Erythroblast (primary cell): ENCODE results near the gene PLPP3.

Source experiments
- GATA1 ChIP-seq: IDR thresholded peaks from 2 replicates; pipeline ENCODE4 v1.6.1; 2011; ENCODE audit warnings: low read depth, mild to moderate bottlenecking, control low read depth, low read length, moderate library complexity
- POLR2A ChIP-seq: IDR thresholded peaks from 2 replicates; pipeline ENCODE4 v1.6.1; 2011; ENCODE audit warnings: mild to moderate bottlenecking, low read length

DNA sequence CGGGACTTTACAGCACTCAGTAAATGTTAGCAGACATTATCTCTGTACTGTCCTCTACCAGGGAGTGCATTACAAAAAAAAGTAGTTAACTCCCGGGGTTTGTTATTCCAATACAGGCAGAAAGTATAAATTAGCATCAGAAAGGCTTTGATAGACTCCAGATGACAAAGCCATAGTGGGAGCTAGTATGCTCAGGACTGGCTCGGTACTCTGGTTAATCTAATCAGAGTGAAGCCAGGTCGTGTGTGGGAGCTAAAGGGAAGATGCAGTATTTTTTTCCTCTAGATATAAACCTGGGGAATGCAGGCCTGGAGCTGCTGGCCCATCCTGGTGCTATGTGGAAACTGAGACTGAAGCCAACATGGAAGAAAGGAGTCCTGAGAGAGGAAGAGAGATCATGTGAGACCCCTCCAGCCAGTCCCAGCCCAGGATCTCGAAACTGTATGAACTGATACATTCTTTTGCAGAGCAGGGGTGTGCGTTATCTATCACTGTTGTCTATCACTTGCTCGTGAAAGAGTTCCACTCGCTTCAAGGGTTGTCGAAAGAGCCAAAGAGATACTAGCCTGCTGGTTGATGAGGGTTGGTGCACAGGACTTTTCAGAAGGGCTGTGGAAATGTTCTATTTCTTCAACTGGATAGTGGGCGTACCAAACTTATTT, 125.8 kb downstream of the PLPP3 start:
- TF ChIP-seq POLR2A = no peak
- no peak for TF ChIP-seq GATA1
